PC-9 (cell line): ENCODE data around the gene SLC9A3. TPM values are rescaled to one million over a fixed set of nuclear protein-coding genes. Genes with fewer than 3 reads are reported as not detected.
"Not testable (repeated sequence)": the region's sequence is repeated elsewhere in the genome, so short reads cannot be mapped to it uniquely, and the experiment has no call there.

ENCODE experiments used
- BruUV-seq: library from RNA; stranded (reverse); fragments of 400-500 nt; replicated peaks from 2 replicates; lab custom pipeline; 2021; lab: Mats Ljungman, UMichigan
- CTCF ChIA-PET: fragments of 300-600 bp; sonication (Branson Sonifier 250); formaldehyde crosslinking; loops from one replicate; lab custom pipeline; 2022; ENCODE audit warnings: antibody characterized with exemption; lab: Charles Lee
- POLR2A ChIA-PET: fragments of 300-600 bp; sonication (Branson Sonifier 250); formaldehyde crosslinking; loops from one replicate; lab custom pipeline; 2022; ENCODE audit warnings: antibody characterized with exemption; ENCODE audit not compliant: unreplicated experiment; lab: Charles Lee
- DNase-seq, 2 experiments: peaks; one replicate each; pipeline versions ENCODE4 v3.0.0 to v3.0.0-alpha.2; 2015 to 2022; ENCODE audit warnings: mixed read lengths in 1 of 2
- H2AFZ ChIP-seq: fragments of 200-600 bp; sonication (generic); 2 replicates; pipeline ENCODE4 v1.8.1; 2017; ENCODE audit warnings: antibody characterized with exemption
- H3F3A ChIP-seq: fragments of 200-600 bp; sonication (generic); 2 replicates; pipeline ENCODE4 v1.8.1; 2017; ENCODE audit warnings: antibody characterized with exemption, mild to moderate bottlenecking, low read depth; ENCODE audit not compliant: insufficient read depth
- H3K27ac ChIP-seq: fragments of 200-600 bp; sonication (generic); 2 replicates; pipeline ENCODE4 v1.6.1; 2016; ENCODE audit warnings: mixed run types
- H3K27me3 ChIP-seq: fragments of 200-600 bp; sonication (generic); 2 replicates; pipeline ENCODE4 v1.6.1; 2016; ENCODE audit warnings: low read depth, mixed run types; ENCODE audit not compliant: insufficient read depth
- H3K36me3 ChIP-seq: fragments of 200-600 bp; sonication (generic); 2 replicates; pipeline ENCODE4 v1.6.1; 2016; ENCODE audit warnings: low read depth, mixed run types
- H3K4me1 ChIP-seq: fragments of 200-600 bp; sonication (generic); replicated peaks from 2 replicates; pipeline ENCODE4 v1.6.1; 2016; ENCODE audit warnings: mixed run types; ENCODE audit not compliant: insufficient read depth
- H3K4me2 ChIP-seq: fragments of 200-600 bp; sonication (generic); 2 replicates; pipeline ENCODE4 v1.6.1; 2017; ENCODE audit warnings: mixed run types
- H3K4me3 ChIP-seq: fragments of 200-600 bp; sonication (generic); 2 replicates; pipeline ENCODE4 v1.6.1; 2016; ENCODE audit warnings: mixed run types
- H3K79me2 ChIP-seq: fragments of 200-600 bp; sonication (generic); 2 replicates; pipeline ENCODE4 v1.6.1; 2017; ENCODE audit warnings: low read depth, mixed run types
- H3K9me2 ChIP-seq: fragments of 200-600 bp; sonication (generic); 2 replicates; pipeline ENCODE4 v1.8.1; 2017; ENCODE audit warnings: mild to moderate bottlenecking; ENCODE audit not compliant: insufficient read depth
- H3K9me3 ChIP-seq: fragments of 200-600 bp; sonication (generic); 2 replicates; pipeline ENCODE4 v1.8.1; 2016; ENCODE audit warnings: low read depth; ENCODE audit not compliant: insufficient read depth
- H4K20me1 ChIP-seq: fragments of 200-600 bp; sonication (generic); 2 replicates; pipeline ENCODE4 v1.8.1; 2017; ENCODE audit not compliant: insufficient read depth
- EZH2 ChIP-seq: fragments of 200-600 bp; sonication (generic); IDR thresholded peaks from 2 replicates; pipeline ENCODE4 v1.8.0; 2017; ENCODE audit warnings: antibody characterized with exemption, low read depth
- intact Hi-C: fragments of 100-400 bp; cut with micrococcal nuclease; formaldehyde crosslinking; loops from one replicate; pipeline ENCODE4 v1.10.0; 2022; ENCODE audit not compliant: unreplicated experiment
- total RNA-seq: library from RNA; stranded (reverse); gene quantifications from 2 replicates; pipeline ENCODE4 v1.2.3, GENCODE V29; 2021
- TF ChIP-seq, protein P1 (sequence below): fragments of 200-600 bp; sonication (generic); conservative IDR thresholded peaks from 2 replicates; pipeline ENCODE4 v1.6.1; 2017; ENCODE audit warnings: mixed run types, antibody characterized with exemption, mild to moderate bottlenecking, moderate library complexity

Gene SLC9A3
- total RNA-seq, 1 experiment from 2014 or later: 5.6 TPM

DNA sequence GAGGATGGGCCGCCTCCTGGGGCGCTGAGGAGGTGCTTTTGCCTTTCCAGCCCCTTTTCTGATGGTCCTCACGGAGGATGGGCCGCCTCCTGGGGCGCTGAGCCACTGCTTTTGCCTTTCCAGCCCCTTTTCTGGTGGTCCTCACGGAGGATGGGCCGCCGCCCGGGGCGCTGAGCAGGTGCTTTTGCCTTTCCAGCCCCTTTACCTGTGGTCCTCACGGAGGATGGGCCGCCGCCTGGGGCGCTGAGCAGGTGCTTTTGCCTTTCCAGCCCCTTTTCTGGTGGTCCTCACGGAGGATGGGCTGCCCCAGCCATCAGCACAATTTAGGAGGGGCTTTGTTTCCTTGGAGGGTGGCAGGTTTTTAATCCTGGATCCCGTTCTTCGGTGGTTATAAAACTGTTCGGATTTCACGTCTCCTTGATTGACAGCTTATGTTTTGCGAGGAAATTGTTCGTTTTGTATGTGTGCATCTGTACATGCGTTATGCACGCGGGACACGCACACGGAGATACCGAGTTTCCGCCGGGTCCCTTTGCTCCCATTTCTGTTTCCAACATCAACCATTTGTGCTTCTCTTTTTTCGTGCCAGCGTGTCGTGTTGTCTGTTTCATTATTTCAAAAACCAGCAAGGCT, 34.7 kb upstream of the SLC9A3 start:
- no TSS peak for BruUV-seq
- no peak overlapping the region for H3K27ac ChIP-seq
- no peaks in the 10 kb centered on the region for H4K20me1 ChIP-seq
- H3K4me2 ChIP-seq: no peak overlapping the region
- no peak overlapping the region for H2AFZ ChIP-seq
- ChIA-PET CTCF (no interaction called here), POLR2A (no interaction called here)
- H3K79me2 ChIP-seq: no peaks in the 10 kb centered on the region
- no peak overlapping the region for H3K4me3 ChIP-seq
- H3K9me3 ChIP-seq: no peaks in the 10 kb centered on the region
- TF ChIP-seq, protein P1, sequence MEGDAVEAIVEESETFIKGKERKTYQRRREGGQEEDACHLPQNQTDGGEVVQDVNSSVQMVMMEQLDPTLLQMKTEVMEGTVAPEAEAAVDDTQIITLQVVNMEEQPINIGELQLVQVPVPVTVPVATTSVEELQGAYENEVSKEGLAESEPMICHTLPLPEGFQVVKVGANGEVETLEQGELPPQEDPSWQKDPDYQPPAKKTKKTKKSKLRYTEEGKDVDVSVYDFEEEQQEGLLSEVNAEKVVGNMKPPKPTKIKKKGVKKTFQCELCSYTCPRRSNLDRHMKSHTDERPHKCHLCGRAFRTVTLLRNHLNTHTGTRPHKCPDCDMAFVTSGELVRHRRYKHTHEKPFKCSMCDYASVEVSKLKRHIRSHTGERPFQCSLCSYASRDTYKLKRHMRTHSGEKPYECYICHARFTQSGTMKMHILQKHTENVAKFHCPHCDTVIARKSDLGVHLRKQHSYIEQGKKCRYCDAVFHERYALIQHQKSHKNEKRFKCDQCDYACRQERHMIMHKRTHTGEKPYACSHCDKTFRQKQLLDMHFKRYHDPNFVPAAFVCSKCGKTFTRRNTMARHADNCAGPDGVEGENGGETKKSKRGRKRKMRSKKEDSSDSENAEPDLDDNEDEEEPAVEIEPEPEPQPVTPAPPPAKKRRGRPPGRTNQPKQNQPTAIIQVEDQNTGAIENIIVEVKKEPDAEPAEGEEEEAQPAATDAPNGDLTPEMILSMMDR: no peak
- TF ChIP-seq EZH2: no peak
- H3F3A ChIP-seq: peaks cover 10% of the 10 kb centered on the region; the same call in 1 of the 2 replicates
- H3K27me3 ChIP-seq: peaks cover 13% of the 10 kb centered on the region; the same call in 1 of the 2 replicates
- no peak for DNase-seq
- H3K4me1 ChIP-seq: 0 out of 2 replicates have a peak, but pooled peaks cover 6% of the 10 kb centered on the region
- H3K36me3 ChIP-seq: no peaks in the 10 kb centered on the region
- no peaks in the 10 kb centered on the region for H3K9me2 ChIP-seq
- intact Hi-C loops: no loop called here

GRCh38 chr5:558326-558725, 34.1 kb upstream of the SLC9A3 start:
- Histone ChIP-seq H3K4me1 (0 out of 2 replicates have a peak, but pooled peaks cover 6% of the 10 kb centered on the region), H3K4me2 (no peak overlapping the region), H4K20me1 (no peaks in the 10 kb centered on the region), H3K36me3 (no peaks in the 10 kb centered on the region), H3K9me3 (no peaks in the 10 kb centered on the region), H3F3A (peaks cover 14% of the 10 kb centered on the region; the same call in 1 of the 2 replicates), H3K79me2 (no peaks in the 10 kb centered on the region), H3K9me2 (no peaks in the 10 kb centered on the region), H3K4me3 (no peak overlapping the region), H3K27ac (no peak overlapping the region), H2AFZ (no peak overlapping the region), H3K27me3 (peaks cover 13% of the 10 kb centered on the region; the same call in 1 of the 2 replicates)
- TF ChIP-seq, protein P1: no peak
- intact Hi-C loops: no loop called here
- ChIA-PET CTCF (no interaction called here), POLR2A (no interaction called here)
- no TSS peak for BruUV-seq
- no peak for DNase-seq

GRCh38 chr5:557917-558316, 33.7 kb upstream of the SLC9A3 start:
- H4K20me1 ChIP-seq, BruUV-seq, H3K4me1 ChIP-seq, H3K4me3 ChIP-seq, POLR2A ChIA-PET, H3K9me2 ChIP-seq, H3K79me2 ChIP-seq, H2AFZ ChIP-seq, intact Hi-C loops, DNase-seq, H3K36me3 ChIP-seq, H3K27ac ChIP-seq, H3K9me3 ChIP-seq, CTCF ChIA-PET, H3K4me2 ChIP-seq: not testable (repeated sequence)
- H3F3A ChIP-seq: peaks cover 14% of the 10 kb centered on the region; the same call in 1 of the 2 replicates
- H3K27me3 ChIP-seq: peaks cover 13% of the 10 kb centered on the region; the same call in 1 of the 2 replicates
